Mesendoderm (in vitro differentiated cells): ENCODE results near the gene ADIRF.
"Not testable (repeated sequence)": the region's sequence is repeated elsewhere in the genome, so short reads cannot be mapped to it uniquely, and the experiment has no call there.

Experiments
- DNase-seq: peaks from one replicate; pipeline ENCODE4 v3.0.0; 2013
- H2AK5ac ChIP-seq: 2 replicates; pipeline ENCODE4 v1.6.1; 2013; ENCODE audit warnings: low read length, inconsistent platforms
- H2BK120ac ChIP-seq: 2 replicates; pipeline ENCODE4 v1.6.1; 2013; ENCODE audit warnings: low read depth, mild to moderate bottlenecking, low read length, moderate library complexity, mixed read lengths
- H2BK15ac ChIP-seq: replicated peaks from 2 replicates; pipeline ENCODE4 v1.6.1; 2013; ENCODE audit warnings: low read depth, mild to moderate bottlenecking, moderate library complexity
- H2BK5ac ChIP-seq: 2 replicates; pipeline ENCODE4 v1.6.1; 2013; ENCODE audit warnings: low read length, inconsistent platforms
- H3K18ac ChIP-seq: 2 replicates; pipeline ENCODE4 v1.6.1; 2013; ENCODE audit warnings: mild to moderate bottlenecking, low read length, mixed read lengths
- H3K23ac ChIP-seq: one replicate; pipeline ENCODE4 v1.6.1; 2013; ENCODE audit warnings: low read length
- H3K27ac ChIP-seq: 2 replicates; pipeline ENCODE4 v1.5.1; 2013; ENCODE audit warnings: low read depth, mild to moderate bottlenecking, inconsistent platforms, low read length, moderate library complexity
- H3K27me3 ChIP-seq: 2 replicates; pipeline ENCODE4 v1.6.1; 2013; ENCODE audit warnings: low read length, control low read depth, mild to moderate bottlenecking, inconsistent platforms; ENCODE audit not compliant: insufficient read depth, poor library complexity
- H3K36me3 ChIP-seq: 2 replicates; pipeline ENCODE4 v1.6.1; 2013; ENCODE audit warnings: low read length, inconsistent platforms; ENCODE audit not compliant: control insufficient read depth, insufficient read depth
- H3K4ac ChIP-seq: one replicate; pipeline ENCODE4 v1.6.1; 2013; ENCODE audit warnings: low read depth, mild to moderate bottlenecking, low read length, moderate library complexity
- H3K4me1 ChIP-seq: 2 replicates; pipeline ENCODE4 v1.6.1; 2013; ENCODE audit warnings: low read depth, low read length, inconsistent platforms; ENCODE audit not compliant: control insufficient read depth
- H3K4me2 ChIP-seq: 2 replicates; pipeline ENCODE4 v1.6.1; 2013; ENCODE audit warnings: low read length
- H3K4me3 ChIP-seq: 2 replicates; pipeline ENCODE4 v1.5.1; 2013; ENCODE audit warnings: mild to moderate bottlenecking, low read length
- H3K56ac ChIP-seq: one replicate; pipeline ENCODE4 v1.6.1; 2013; ENCODE audit warnings: low read length
- H3K79me1 ChIP-seq: 2 replicates; pipeline ENCODE4 v1.6.1; 2013; ENCODE audit warnings: low read length, inconsistent platforms
- H3K79me2 ChIP-seq: 2 replicates; pipeline ENCODE4 v1.6.1; 2013; ENCODE audit warnings: mild to moderate bottlenecking, low read length; ENCODE audit not compliant: control insufficient read depth, insufficient read depth
- H3K9ac ChIP-seq: 2 replicates; pipeline ENCODE4 v1.6.1; 2013; ENCODE audit warnings: low read length, inconsistent platforms
- H4K5ac ChIP-seq: one replicate; pipeline ENCODE4 v1.6.1; 2013; ENCODE audit warnings: low read length
- H4K8ac ChIP-seq: one replicate; pipeline ENCODE4 v1.6.1; 2013; ENCODE audit warnings: low read depth, mild to moderate bottlenecking, control low read depth, low read length, moderate library complexity
- WGBS: extraction: QIAGEN DNeasy Blood & Tissue Kit; methylation state at CpG from one replicate; pipeline ENCODE4 v1.1.7; 2013; ENCODE audit warnings: low lambda C conversion rate, missing lambda C conversion rate; ENCODE audit not compliant: insufficient coverage; ENCODE audit errors: extremely low coverage; 5-methylcytosine and 5-hydroxymethylcytosine counted together

Gene ADIRF

DNA sequence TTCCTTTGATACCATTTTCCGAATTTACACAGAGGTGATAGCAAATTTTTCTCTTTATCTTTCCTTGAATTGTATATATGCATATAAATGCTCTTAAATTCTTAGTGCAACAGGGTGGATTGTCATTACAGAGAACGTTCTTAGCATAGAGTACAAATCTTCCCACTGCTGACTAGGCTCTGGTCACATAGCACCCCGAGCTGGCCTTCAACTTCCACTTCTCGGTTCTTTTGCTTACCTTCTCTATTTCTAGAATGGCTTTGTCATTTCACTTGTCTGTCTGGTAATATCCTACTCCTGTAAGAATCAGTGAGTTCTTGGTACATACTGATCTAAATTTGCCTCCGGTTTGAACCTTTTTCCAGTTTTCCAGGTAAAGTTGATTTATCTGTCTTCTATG, 13.4 kb downstream of the ADIRF start:
- Histone ChIP-seq H2AK5ac (no peak overlapping the region), H3K18ac (no peak overlapping the region), H3K56ac (no peak overlapping the region), H3K4me1 (no peaks in the 10 kb centered on the region), H4K8ac (no peak overlapping the region), H2BK5ac (no peak overlapping the region), H3K79me1 (no peaks in the 10 kb centered on the region), H3K36me3 (no peaks in the 10 kb centered on the region), H3K9ac (no peak overlapping the region), H2BK15ac (no peak overlapping the region), H3K4ac (no peak overlapping the region), H3K4me3 (no peak overlapping the region), H2BK120ac (no peak overlapping the region), H3K27ac (no peak overlapping the region), H4K5ac (no peak overlapping the region), H3K27me3 (no peaks in the 10 kb centered on the region), H3K4me2 (no peak overlapping the region), H3K23ac (no peak overlapping the region), H3K79me2 (no peaks in the 10 kb centered on the region)
- WGBS: no CpG with 5 or more reads among the region's 5 CpGs
- DNase-seq: no peak

DNA sequence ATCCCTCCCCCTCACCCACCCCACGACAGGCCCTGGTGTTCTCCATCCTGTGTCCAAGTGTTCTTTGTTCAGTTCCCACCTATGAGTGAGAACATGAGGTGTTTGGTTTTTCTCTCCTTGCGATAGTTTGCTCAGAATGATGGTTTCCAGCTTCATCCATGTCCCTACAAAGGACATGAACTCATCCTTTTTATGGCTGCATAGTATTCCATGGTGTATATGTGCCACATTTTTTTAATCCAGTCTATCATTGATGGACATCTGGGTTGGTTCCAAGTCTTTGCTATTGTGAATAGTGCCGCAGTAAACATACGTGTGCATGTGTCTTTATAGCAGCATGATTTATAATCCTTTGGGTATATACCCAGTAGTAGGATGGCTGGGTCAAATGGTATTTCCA, 16.2 kb downstream of the ADIRF start:
- not testable (repeated sequence) for H4K5ac ChIP-seq, H3K4me3 ChIP-seq, H3K9ac ChIP-seq, H2BK5ac ChIP-seq, H4K8ac ChIP-seq, H3K18ac ChIP-seq, H3K4me1 ChIP-seq, H2AK5ac ChIP-seq, H3K4me2 ChIP-seq, H3K79me2 ChIP-seq, DNase-seq, H3K79me1 ChIP-seq, H3K4ac ChIP-seq, H3K56ac ChIP-seq, H3K27me3 ChIP-seq, H3K27ac ChIP-seq, H2BK15ac ChIP-seq, H3K36me3 ChIP-seq, H2BK120ac ChIP-seq, H3K23ac ChIP-seq
- no CpG with 5 or more reads among the region's 4 CpGs for whole genome bisulfite sequencing

DNA sequence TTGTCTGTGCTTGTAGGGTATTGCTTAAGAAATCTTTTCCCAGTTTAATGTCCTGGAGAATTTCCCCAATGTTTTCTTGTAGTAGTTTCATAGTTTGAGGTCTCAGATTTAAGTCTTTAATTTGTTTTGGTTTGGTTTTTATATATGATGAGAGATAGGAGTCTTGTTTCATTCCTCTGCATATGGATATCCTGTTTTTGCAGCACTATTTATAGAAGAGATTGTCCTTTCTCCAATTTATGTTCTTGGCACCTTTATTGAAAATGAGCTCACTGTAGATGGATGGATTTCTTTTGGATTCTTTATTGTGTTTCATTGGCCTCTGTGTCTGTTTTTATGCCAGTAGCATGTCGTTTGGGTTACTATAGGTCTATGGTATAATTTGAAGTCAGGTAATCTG, 20.2 kb downstream of the ADIRF start:
- Histone ChIP-seq H3K79me1 (no peaks in the 10 kb centered on the region), H3K9ac (no peak overlapping the region), H3K4me3 (no peak overlapping the region), H3K4me1 (no peaks in the 10 kb centered on the region), H2BK120ac (no peak overlapping the region), H3K27me3 (no peaks in the 10 kb centered on the region), H3K79me2 (no peaks in the 10 kb centered on the region), H3K23ac (no peak overlapping the region), H3K18ac (no peak overlapping the region), H3K56ac (no peak overlapping the region), H3K27ac (no peak overlapping the region), H3K4me2 (no peak overlapping the region), H2AK5ac (no peak overlapping the region), H3K4ac (no peak overlapping the region), H2BK15ac (no peak overlapping the region), H4K5ac (no peak overlapping the region), H2BK5ac (no peak overlapping the region), H4K8ac (no peak overlapping the region), H3K36me3 (no peaks in the 10 kb centered on the region)
- DNase-seq: no peak
- WGBS: no CpG with 5 or more reads among the region's 1 CpG

DNA sequence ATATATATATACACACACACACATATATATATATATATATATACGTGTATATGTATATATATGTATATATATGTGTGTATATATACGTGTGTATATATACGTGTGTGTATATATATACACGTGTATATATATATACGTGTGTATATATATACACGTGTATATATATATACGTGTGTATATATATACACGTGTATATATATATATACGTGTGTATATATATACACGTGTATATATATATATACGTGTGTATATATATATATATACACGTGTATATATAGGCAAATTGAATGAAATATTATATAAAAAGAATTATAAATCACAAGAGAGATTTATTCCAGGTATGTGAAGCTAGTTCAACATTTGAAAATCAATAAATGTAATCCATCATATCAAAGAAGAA, 23.1 kb downstream of the ADIRF start:
- not testable (repeated sequence) for H3K36me3 ChIP-seq, H3K18ac ChIP-seq, DNase-seq, H3K4me3 ChIP-seq, H3K27ac ChIP-seq, H3K4ac ChIP-seq, H4K8ac ChIP-seq, H3K4me1 ChIP-seq, H4K5ac ChIP-seq, H3K79me1 ChIP-seq, H3K4me2 ChIP-seq, H3K9ac ChIP-seq, H2BK120ac ChIP-seq, H3K27me3 ChIP-seq, H3K56ac ChIP-seq, H2AK5ac ChIP-seq, H2BK15ac ChIP-seq, H2BK5ac ChIP-seq, H3K79me2 ChIP-seq, H3K23ac ChIP-seq
- WGBS: no CpG with 5 or more reads among the region's 12 CpGs

GRCh38 chr10:86992456-86992855, 24.2 kb downstream of the ADIRF start:
- no peaks in the 10 kb centered on the region for H3K79me1 ChIP-seq
- H3K4me3 ChIP-seq: no peak overlapping the region
- DNase-seq: no peak
- H3K4ac ChIP-seq: no peak overlapping the region
- no peak overlapping the region for H3K23ac ChIP-seq
- no peaks in the 10 kb centered on the region for H3K36me3 ChIP-seq
- no peak overlapping the region for H2BK15ac ChIP-seq
- H2BK120ac ChIP-seq: no peak overlapping the region
- no peak overlapping the region for H2BK5ac ChIP-seq
- H3K56ac ChIP-seq: no peak overlapping the region
- H3K18ac ChIP-seq: no peak overlapping the region
- no peaks in the 10 kb centered on the region for H3K4me1 ChIP-seq
- H4K5ac ChIP-seq: no peak overlapping the region
- no peak overlapping the region for H4K8ac ChIP-seq
- H2AK5ac ChIP-seq: no peak overlapping the region
- no peak overlapping the region for H3K27ac ChIP-seq
- H3K9ac ChIP-seq: no peak overlapping the region
- no peaks in the 10 kb centered on the region for H3K27me3 ChIP-seq
- H3K4me2 ChIP-seq: no peak overlapping the region
- H3K79me2 ChIP-seq: no peaks in the 10 kb centered on the region

DNA sequence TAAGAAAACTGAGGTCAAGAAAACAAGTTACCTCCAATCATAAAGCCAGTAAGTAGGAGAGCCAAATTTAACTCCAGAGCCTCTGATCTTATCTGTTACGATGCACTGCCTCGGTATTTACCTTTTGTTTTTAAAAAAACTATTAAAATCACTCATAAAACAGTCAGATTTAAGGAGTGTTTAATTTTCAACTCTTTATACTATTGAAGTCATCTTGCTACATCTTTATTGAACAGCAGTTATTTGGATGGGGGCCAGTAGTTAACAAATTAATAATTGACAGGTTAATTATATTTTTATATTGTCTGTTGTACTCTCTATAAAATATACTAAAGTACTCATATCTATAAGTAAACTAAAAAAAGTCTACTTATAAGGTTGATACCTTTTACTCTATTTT, 24.6 kb downstream of the ADIRF start:
- no peak overlapping the region for H3K4me3 ChIP-seq
- H3K27me3 ChIP-seq: no peaks in the 10 kb centered on the region
- no peaks in the 10 kb centered on the region for H3K79me1 ChIP-seq
- no peak for DNase-seq
- WGBS: no CpG with 5 or more reads among the region's 2 CpGs
- H3K23ac ChIP-seq: no peak overlapping the region
- no peak overlapping the region for H3K9ac ChIP-seq
- no peaks in the 10 kb centered on the region for H3K79me2 ChIP-seq
- H4K8ac ChIP-seq: no peak overlapping the region
- H3K18ac ChIP-seq: no peak overlapping the region
- no peak overlapping the region for H3K4ac ChIP-seq
- H3K56ac ChIP-seq: no peak overlapping the region
- H3K4me2 ChIP-seq: no peak overlapping the region
- no peak overlapping the region for H2BK15ac ChIP-seq
- H3K27ac ChIP-seq: no peak overlapping the region
- no peak overlapping the region for H4K5ac ChIP-seq
- no peaks in the 10 kb centered on the region for H3K36me3 ChIP-seq
- no peaks in the 10 kb centered on the region for H3K4me1 ChIP-seq
- no peak overlapping the region for H2BK120ac ChIP-seq
- H2BK5ac ChIP-seq: no peak overlapping the region
- no peak overlapping the region for H2AK5ac ChIP-seq
